ENCODE data around the gene NPRL2. TPM values are rescaled to one million over a fixed set of nuclear protein-coding genes. Genes with fewer than 3 reads are reported as not detected.

NPRL2 gene
- total and polyA plus RNA-seq, 2 donors (not counting 1 experiment from before 2014, with no cell fraction given), result 21.4 to 27.2 TPM

DNA sequence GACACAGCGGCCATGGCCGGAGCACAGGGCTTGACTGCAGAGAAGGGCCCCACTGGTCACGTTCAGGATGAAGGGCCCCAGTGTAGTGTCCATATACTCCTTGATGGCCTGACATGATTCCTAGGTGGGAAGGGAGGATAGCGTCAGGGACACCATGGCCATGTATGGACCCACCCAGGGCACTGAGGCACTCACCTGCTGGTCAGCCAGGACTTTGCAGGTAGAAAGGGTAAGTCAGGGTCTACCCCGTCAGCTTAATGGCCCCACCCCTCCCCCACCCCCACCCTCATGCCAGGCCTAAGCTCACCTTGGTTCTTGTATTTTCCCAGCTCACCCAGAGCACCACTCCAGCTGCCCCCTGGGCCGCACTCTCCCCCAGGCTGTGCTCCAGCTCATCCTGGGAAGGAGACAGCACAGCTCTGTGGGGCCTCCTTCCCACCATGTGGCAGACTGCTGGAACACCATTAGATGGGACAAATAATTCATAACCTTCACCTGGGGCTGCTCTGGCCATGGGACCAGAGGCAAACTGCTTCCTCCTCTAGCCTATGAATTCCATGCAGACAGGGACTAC is 49.8 kb downstream of the NPRL2 start:
- no peak overlapping the region for H3K9ac ChIP-seq (ENCODE audit: insufficient read depth, low read length)
- H2AFZ ChIP-seq (ENCODE audit: low read length), result no peak overlapping the region
- no peak for TF ChIP-seq EZH2 (IDR thresholded peaks at IDR 0.05; ENCODE audit: low read length, missing control alignments)
- TF ChIP-seq CTCF (conservative IDR thresholded peaks at IDR 0.05 in 1 of 2, IDR thresholded peaks at IDR 0.05 in 1 of 2; ENCODE audit: low read depth in 1 of 2, low read length in 2 of 2), result no peak
- no peak for DNase-seq (ENCODE audit: low read depth in 2 of 2)
- H4K20me1 ChIP-seq (ENCODE audit: control insufficient read depth, extremely low read depth, insufficient read depth, low read length), result no peaks in the 10 kb centered on the region
- H3K4me2 ChIP-seq (ENCODE audit: extremely low read depth, insufficient read depth, low read length), result peak overlapping the region; percentile 89
- H3K4me3 ChIP-seq (replicated peaks in 1 of 4; ENCODE audit: control extremely low read depth in 1 of 4, insufficient read depth in 1 of 4, low read depth in 3 of 4, low read length in 4 of 4), result peak overlapping the region in 1 of 4 experiments; percentile 60
- no peaks in the 10 kb centered on the region for H3K9me3 ChIP-seq (ENCODE audit: control insufficient read depth, insufficient read depth, low read depth, low read length)
- H3K4me1 ChIP-seq (ENCODE audit: control insufficient read depth, extremely low read depth, insufficient read depth, low read length), result peaks cover 15% of the 10 kb centered on the region
- no peaks in the 10 kb centered on the region for H3K27me3 ChIP-seq (ENCODE audit: control insufficient read depth, insufficient read depth, low read length)
- peaks cover 2% of the 10 kb centered on the region for H3K36me3 ChIP-seq (ENCODE audit: control insufficient read depth, insufficient read depth, low read length)
- no peaks in the 10 kb centered on the region for H3K79me2 ChIP-seq (ENCODE audit: control insufficient read depth, insufficient read depth, low read length)
- H3K27ac ChIP-seq (ENCODE audit: insufficient read depth, low read length), result peak overlapping the region; percentile 82

GRCh38 chr3:50299929-50300680 is 50.5 kb downstream of the NPRL2 start:
- DNase-seq (ENCODE audit: low read depth in 2 of 2), result peak in 1 of 2 donors; percentile 57

More at GRCh38 chr3:50299929-50300680, 50.5 kb downstream of the NPRL2 start:
- no peaks in the 10 kb centered on the region for H3K9me3 ChIP-seq (ENCODE audit: control insufficient read depth, insufficient read depth, low read depth, low read length)
- no peaks in the 10 kb centered on the region for H3K79me2 ChIP-seq (ENCODE audit: control insufficient read depth, insufficient read depth, low read length)
- H3K27ac ChIP-seq (ENCODE audit: insufficient read depth, low read length), result peak overlapping the region; percentile 82
- peak overlapping the region; percentile 89 for H3K4me2 ChIP-seq (ENCODE audit: extremely low read depth, insufficient read depth, low read length)
- H3K27me3 ChIP-seq (ENCODE audit: control insufficient read depth, insufficient read depth, low read length), result no peaks in the 10 kb centered on the region
- TF ChIP-seq CTCF (conservative IDR thresholded peaks at IDR 0.05 in 1 of 2, IDR thresholded peaks at IDR 0.05 in 1 of 2; ENCODE audit: low read depth in 1 of 2, low read length in 2 of 2), result no peak
- no peak for TF ChIP-seq EZH2 (IDR thresholded peaks at IDR 0.05; ENCODE audit: low read length, missing control alignments)
- peak overlapping the region; percentile 39 to 60 (median 48) for H3K4me3 ChIP-seq (replicated peaks in 1 of 4; ENCODE audit: control extremely low read depth in 1 of 4, insufficient read depth in 1 of 4, low read depth in 3 of 4, low read length in 4 of 4)
- no peaks in the 10 kb centered on the region for H4K20me1 ChIP-seq (ENCODE audit: control insufficient read depth, extremely low read depth, insufficient read depth, low read length)
- H3K9ac ChIP-seq (ENCODE audit: insufficient read depth, low read length), result peak overlapping the region; percentile 68
- peaks cover 15% of the 10 kb centered on the region for H3K4me1 ChIP-seq (ENCODE audit: control insufficient read depth, extremely low read depth, insufficient read depth, low read length)
- H2AFZ ChIP-seq (ENCODE audit: low read length), result peak overlapping the region; percentile 60
- peaks cover 2% of the 10 kb centered on the region for H3K36me3 ChIP-seq (ENCODE audit: control insufficient read depth, insufficient read depth, low read length)
